T-cell (primary cell): ENCODE data around the gene SGSM1. TPM values are rescaled to one million over a fixed set of nuclear protein-coding genes. Genes with fewer than 3 reads are reported as not detected.
A peak's percentile ranks its signal among the peaks of the same experiment; 100 is the strongest.
"Not testable (repeated sequence)": the region's sequence is repeated elsewhere in the genome, so short reads cannot be mapped to it uniquely, and the experiment has no call there.

Source experiments
- ATAC-seq, 4 experiments: fragments of 200-7000 bp in 3 of 4; fragments of 150-1000 bp in 1 of 4; cut with Tn5 transposase; replicated peaks in 1 of 4; 1 replicate in 3 of 4; 2 replicates in 1 of 4; pipeline ENCODE4 v1.10.0; 2021; ENCODE audit warnings: moderate library complexity in 3 of 4, mild to moderate bottlenecking in 2 of 4, moderate number of reproducible peaks in 1 of 4
- CTCF ChIA-PET, 2 donors: fragments of 300-600 bp; sonication (Branson Sonifier 250); formaldehyde crosslinking; loops; one replicate each; lab custom pipeline; 2022; ENCODE audit warnings: antibody characterized with exemption in 2 of 2; lab: Charles Lee
- POLR2A ChIA-PET, 2 donors: fragments of 300-600 bp; sonication (Branson Sonifier 250); formaldehyde crosslinking; loops; one replicate each; lab custom pipeline; 2022; ENCODE audit warnings: antibody characterized with exemption in 2 of 2; lab: Charles Lee
- DNase-seq, 35 experiments: peaks; one replicate each; pipeline versions ENCODE4 v3.0.0 to v3.0.0-alpha.2; 2013 to 2023
- H3K27ac ChIP-seq: one replicate; pipeline ENCODE4 v1.5.1; 2013; ENCODE audit warnings: low read length
- H3K27me3 ChIP-seq, 2 experiments: replicated peaks in 1 of 2; 1 replicate in 1 of 2; 2 replicates in 1 of 2; pipeline versions ENCODE4 v1.6.1 to v1.7.0; 2013; ENCODE audit warnings: low read length in 1 of 2, mixed read lengths in 1 of 2; ENCODE audit not compliant: control insufficient read depth in 2 of 2, insufficient read depth in 2 of 2; ENCODE audit errors: extremely low read depth in 1 of 2
- H3K36me3 ChIP-seq, 2 donors: 1 replicate in 1 of 2; 2 replicates in 1 of 2; pipeline versions ENCODE4 v1.6.1 to v1.7.0; 2013; ENCODE audit warnings: low read length in 1 of 2; ENCODE audit not compliant: control insufficient read depth in 2 of 2, insufficient read depth in 1 of 2; ENCODE audit errors: extremely low read depth in 1 of 2
- H3K4me1 ChIP-seq, 2 experiments: 1 replicate in 1 of 2; 2 replicates in 1 of 2; pipeline versions ENCODE4 v1.6.1 to v1.7.0; 2013; ENCODE audit warnings: low read length in 2 of 2, mixed read lengths in 1 of 2; ENCODE audit not compliant: insufficient read depth in 2 of 2, control insufficient read depth in 1 of 2; ENCODE audit errors: extremely low read depth in 1 of 2
- H3K4me3 ChIP-seq, 2 donors: 1 replicate in 1 of 2; 2 replicates in 1 of 2; pipeline versions ENCODE4 v1.5.1 to v1.7.0; 2013; ENCODE audit warnings: mild to moderate bottlenecking in 2 of 2, low read length in 1 of 2, moderate library complexity in 1 of 2; ENCODE audit not compliant: control insufficient read depth in 1 of 2; ENCODE audit errors: extremely low read depth in 1 of 2
- H3K9me3 ChIP-seq: 2 replicates; pipeline ENCODE4 v1.7.0; 2013
- H3K27ac Mint-ChIP-seq, 2 donors: one replicate each; pipeline ENCODE4 v1.8.0; 2020 to 2021; ENCODE audit warnings: mild to moderate bottlenecking in 2 of 2, mixed read lengths in 2 of 2
- H3K27me3 Mint-ChIP-seq, 2 donors: one replicate each; pipeline ENCODE4 v1.8.0; 2021 to 2022; ENCODE audit warnings: mixed read lengths in 2 of 2
- H3K36me3 Mint-ChIP-seq: one replicate; pipeline ENCODE4 v1.8.0; 2021; ENCODE audit warnings: mixed read lengths
- H3K4me1 Mint-ChIP-seq, 3 donors: one replicate each; pipeline ENCODE4 v1.8.0; 2020 to 2022; ENCODE audit warnings: mixed read lengths in 3 of 3, mild to moderate bottlenecking in 1 of 3
- H3K4me3 Mint-ChIP-seq, 3 donors: one replicate each; pipeline ENCODE4 v1.8.0; 2020 to 2022; ENCODE audit warnings: mild to moderate bottlenecking in 3 of 3, mixed read lengths in 3 of 3, moderate library complexity in 3 of 3
- H3K9me3 Mint-ChIP-seq, 3 donors: one replicate each; pipeline ENCODE4 v1.8.0; 2020 to 2022; ENCODE audit warnings: mixed read lengths in 3 of 3
- WGBS: methylation state at CpG from one replicate; pipeline ENCODE4 v1.1.5; 2013; ENCODE audit warnings: missing lambda C conversion rate; ENCODE audit not compliant: insufficient coverage; 5-methylcytosine and 5-hydroxymethylcytosine counted together
- total RNA-seq, 35 experiments: library from RNA in 6 of 35; stranded (reverse) in 6 of 35; fragments of 120-200 nt in 1 of 35; gene quantifications; one replicate each; pipeline versions ENCODE4 v1.2.1 to v1.2.4 and lab custom pipeline; 2013 to 2026

SGSM1 gene
- total RNA-seq, 5 donors from 2014 or later (not counting 1 experiment from before 2014, with no cell fraction given): 0.82 to 2.1 (median 1.7) TPM

DNA sequence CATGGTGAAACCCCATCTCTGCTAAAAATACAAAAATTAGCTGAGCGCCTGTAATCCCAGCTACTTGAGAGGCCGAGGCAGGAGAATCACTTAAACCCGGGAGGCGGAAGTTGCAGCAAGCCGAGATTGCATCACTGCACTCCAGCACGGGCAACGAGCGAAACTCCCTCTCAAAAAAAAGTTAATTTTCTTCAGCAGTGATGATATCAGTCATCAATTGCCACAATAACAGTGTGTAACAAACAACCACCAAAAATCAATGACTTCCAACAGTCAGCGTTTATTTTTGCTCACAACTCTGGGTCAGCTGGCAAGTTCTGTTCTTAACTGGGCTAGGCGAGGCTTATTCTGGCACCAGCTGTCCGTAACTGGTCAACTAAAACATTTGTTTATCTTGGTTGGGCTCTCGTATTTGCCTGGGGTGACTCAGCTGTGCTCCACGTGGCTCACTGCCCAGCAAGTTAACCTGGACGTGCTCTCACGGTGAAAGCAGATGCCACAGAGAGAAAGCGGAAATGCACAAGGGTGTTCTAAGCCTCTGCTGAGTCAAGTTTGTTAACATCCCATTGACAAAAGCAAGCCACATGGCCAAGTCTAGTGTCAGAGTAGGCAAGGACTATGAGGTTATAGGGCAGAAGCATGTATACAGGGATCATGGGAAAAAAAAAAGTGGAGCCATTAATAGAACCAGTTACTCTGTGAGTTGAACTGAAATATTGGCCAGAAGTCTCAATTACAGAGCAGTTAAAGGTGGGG lies 88.4 kb downstream of the SGSM1 start:
- Histone ChIP-seq H3K4me3 (no peak overlapping the region), H3K36me3 (no peaks in the 10 kb centered on the region), H3K27me3 (peaks cover 0 to 3% of the 10 kb centered on the region in 2 experiments), H3K27ac (no peak overlapping the region), H3K4me1 (no peaks in the 10 kb centered on the region), H3K9me3 (no peaks in the 10 kb centered on the region)
- CTCF ChIA-PET: no interaction called here
- DNase-seq: no peak
- Mint-ChIP-seq H3K4me3 (no peak overlapping the region), H3K27me3 (peaks cover 0 to 7% of the 10 kb centered on the region in 2 donors), H3K9me3 (no peaks in the 10 kb centered on the region), H3K36me3 (peaks cover 3% of the 10 kb centered on the region), H3K27ac (no peak overlapping the region), H3K4me1 (peaks cover 0 to 5% (median 0%) of the 10 kb centered on the region in 3 donors)
- no peak for ATAC-seq
- WGBS: 80% methylated on average over 16 of the region's 16 CpGs
- POLR2A ChIA-PET: interaction anchor here in 1 of 2 donors (0.7 kb wide), 1 partner anchor 574 kb away, joined by 5 read pairs; no protein-coding TSS in a partner anchor

DNA sequence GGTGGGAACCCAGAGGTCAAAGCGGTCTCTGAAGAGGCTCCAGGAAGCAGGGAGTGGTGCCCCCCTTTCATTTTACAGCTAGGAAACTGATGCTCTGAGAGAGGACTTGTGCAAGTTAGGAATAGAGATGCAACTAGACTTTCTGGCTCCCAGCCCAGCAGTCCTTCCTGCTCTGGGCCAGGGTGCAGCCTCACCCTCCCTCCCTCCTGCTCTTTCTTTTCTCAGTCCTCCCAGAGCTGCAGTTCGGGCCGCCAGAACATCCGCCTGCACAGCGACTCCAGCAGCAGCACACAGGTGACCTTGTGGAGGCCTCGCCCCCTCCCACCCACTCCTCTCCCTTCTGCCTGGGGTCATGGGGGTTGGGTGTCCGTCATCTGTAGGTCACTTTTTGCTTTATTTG lies 89.0 kb downstream of the SGSM1 start:
- H3K27ac Mint-ChIP-seq: no peak overlapping the region
- peaks cover 0 to 7% of the 10 kb centered on the region in 2 donors for H3K27me3 Mint-ChIP-seq
- Histone ChIP-seq H3K27ac (no peak overlapping the region), H3K27me3 (peaks cover 0 to 3% of the 10 kb centered on the region in 2 experiments), H3K9me3 (no peaks in the 10 kb centered on the region), H3K4me1 (no peaks in the 10 kb centered on the region), H3K36me3 (no peaks in the 10 kb centered on the region), H3K4me3 (no peak overlapping the region)
- H3K9me3 Mint-ChIP-seq: no peaks in the 10 kb centered on the region
- H3K4me1 Mint-ChIP-seq: peaks cover 0 to 5% (median 0%) of the 10 kb centered on the region in 3 donors
- 47% methylated on average over 5 of the region's 7 CpGs for WGBS
- no peak overlapping the region for H3K4me3 Mint-ChIP-seq
- ChIA-PET POLR2A (interaction anchor here in 1 of 2 donors (0.7 kb wide), 1 partner anchor 574 kb away, joined by 5 read pairs; no protein-coding TSS in a partner anchor), CTCF (no interaction called here)
- DNase-seq (no peak), ATAC-seq (peak in 1 of 4 experiments; percentile 33)
- H3K36me3 Mint-ChIP-seq: peaks cover 3% of the 10 kb centered on the region

DNA sequence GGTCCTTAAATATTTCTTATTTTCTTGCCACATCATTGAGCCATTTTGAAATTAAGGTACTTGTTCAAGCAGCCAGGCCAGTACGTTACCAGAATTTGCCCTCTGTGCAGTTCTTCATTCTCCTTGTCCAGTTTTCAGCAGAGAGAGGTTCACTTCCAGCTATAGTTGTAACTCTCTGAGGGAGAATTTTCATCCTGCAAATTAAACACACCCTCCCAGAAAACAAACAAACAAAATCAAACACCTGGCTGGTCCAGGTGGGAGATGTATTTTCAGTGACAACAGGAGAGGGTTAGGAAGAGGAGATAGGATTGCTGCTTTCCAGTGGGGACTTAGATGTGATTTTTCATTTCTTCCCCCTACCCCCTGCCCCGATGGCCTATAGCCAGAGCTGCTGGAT lies 95.4 kb downstream of the SGSM1 start:
- WGBS: no CpG with 5 or more reads among the region's 2 CpGs
- CTCF ChIA-PET: no interaction called here
- Histone ChIP-seq H3K27ac (no peak overlapping the region), H3K36me3 (no peaks in the 10 kb centered on the region), H3K4me1 (no peaks in the 10 kb centered on the region), H3K27me3 (peaks cover 0 to 2% of the 10 kb centered on the region in 2 experiments), H3K4me3 (no peak overlapping the region), H3K9me3 (no peaks in the 10 kb centered on the region)
- POLR2A ChIA-PET: no interaction called here
- Mint-ChIP-seq H3K4me1 (no peaks in the 10 kb centered on the region), H3K27me3 (no peaks in the 10 kb centered on the region), H3K36me3 (peaks cover 28% of the 10 kb centered on the region), H3K27ac (no peak overlapping the region), H3K4me3 (no peak overlapping the region), H3K9me3 (peaks cover 7 to 19% (median 16%) of the 10 kb centered on the region in 3 donors)
- ATAC-seq: no peak
- DNase-seq: no peak

DNA sequence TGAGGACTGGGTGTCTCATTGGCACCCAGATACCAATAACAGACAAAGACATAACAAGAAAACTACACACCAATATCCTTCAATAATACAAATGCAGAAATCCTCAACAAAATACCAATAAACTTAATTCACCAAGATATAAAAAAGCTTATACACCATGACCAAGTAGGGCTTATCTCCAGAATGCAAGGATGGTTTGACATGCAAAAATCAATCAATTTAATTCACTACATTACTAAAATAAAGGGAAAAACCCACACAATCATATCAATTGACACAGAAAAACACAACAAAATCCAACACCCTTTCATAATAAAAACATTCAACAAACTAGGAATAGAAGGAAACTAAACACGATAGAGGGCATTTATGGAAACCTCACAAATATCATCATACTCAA lies 99.9 kb downstream of the SGSM1 start:
- H3K36me3 Mint-ChIP-seq: peaks cover 38% of the 10 kb centered on the region
- CTCF ChIA-PET: interaction anchor here in 1 of 2 donors (0.7 kb wide), 1 partner anchor 15 kb away, joined by 3 read pairs; no protein-coding TSS in a partner anchor
- no peaks in the 10 kb centered on the region for H3K36me3 ChIP-seq
- no peak for DNase-seq
- no CpG with 5 or more reads among the region's 1 CpG for WGBS
- H3K27me3 ChIP-seq: peaks cover 0 to 2% of the 10 kb centered on the region in 2 experiments
- H3K27ac ChIP-seq: no peak overlapping the region
- ATAC-seq: no peak
- H3K9me3 Mint-ChIP-seq: peaks cover 10 to 23% (median 16%) of the 10 kb centered on the region in 3 donors
- H3K27me3 Mint-ChIP-seq: no peaks in the 10 kb centered on the region
- no peak overlapping the region for H3K4me3 Mint-ChIP-seq
- no peaks in the 10 kb centered on the region for H3K9me3 ChIP-seq
- no peaks in the 10 kb centered on the region for H3K4me1 ChIP-seq
- POLR2A ChIA-PET: no interaction called here
- no peaks in the 10 kb centered on the region for H3K4me1 Mint-ChIP-seq
- H3K27ac Mint-ChIP-seq: no peak overlapping the region
- H3K4me3 ChIP-seq: no peak overlapping the region

DNA sequence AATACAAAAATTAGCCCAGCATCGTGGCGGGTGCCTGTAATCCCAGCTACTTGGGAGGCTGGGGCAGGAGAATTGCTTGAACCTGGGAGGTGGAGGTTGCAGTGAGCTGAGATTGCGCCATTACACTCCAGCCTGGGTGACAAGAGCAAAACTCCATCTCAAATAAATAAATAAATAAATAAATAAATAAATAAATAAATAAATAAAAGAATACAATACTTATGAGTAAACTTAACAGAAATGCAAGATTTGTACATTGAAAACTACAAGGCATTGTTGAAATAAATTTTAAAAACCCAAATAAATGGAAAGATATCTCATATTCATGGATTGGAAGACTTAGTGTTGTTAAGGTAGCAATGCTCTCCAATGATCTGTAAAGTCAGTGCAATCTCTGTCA lies 101.1 kb downstream of the SGSM1 start:
- POLR2A ChIA-PET, CTCF ChIA-PET, H3K27ac Mint-ChIP-seq, H3K4me1 ChIP-seq, ATAC-seq, H3K27me3 ChIP-seq, H3K27ac ChIP-seq, H3K36me3 ChIP-seq, H3K4me3 ChIP-seq, H3K4me1 Mint-ChIP-seq, H3K9me3 ChIP-seq, H3K27me3 Mint-ChIP-seq, H3K4me3 Mint-ChIP-seq, DNase-seq: not testable (repeated sequence)
- no CpG with 5 or more reads among the region's 3 CpGs for WGBS
- H3K36me3 Mint-ChIP-seq: peaks cover 31% of the 10 kb centered on the region
- peaks cover 10 to 23% (median 16%) of the 10 kb centered on the region in 3 donors for H3K9me3 Mint-ChIP-seq

DNA sequence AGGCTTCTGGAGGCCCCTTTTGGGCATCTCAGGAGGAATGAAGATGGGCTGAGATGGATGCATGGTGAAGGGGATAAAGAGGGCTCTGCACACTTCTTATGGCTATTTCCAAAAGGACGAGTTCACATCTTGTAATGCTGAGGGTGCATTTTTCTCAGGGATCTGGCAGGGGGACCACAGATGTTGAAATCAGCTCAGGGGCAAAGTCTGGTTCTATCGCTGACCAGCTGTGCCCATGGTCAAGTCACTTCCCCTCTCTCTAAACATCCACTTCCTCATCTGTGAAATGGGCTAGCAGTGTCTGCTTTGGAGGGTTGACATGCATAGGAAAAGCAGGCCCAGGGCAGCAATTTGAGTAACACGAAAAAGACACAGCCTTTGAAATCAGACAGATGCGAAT lies 114.0 kb downstream of the SGSM1 start:
- Histone ChIP-seq H3K27me3 (peaks cover 0 to 3% of the 10 kb centered on the region in 2 experiments), H3K9me3 (no peaks in the 10 kb centered on the region), H3K27ac (no peak overlapping the region), H3K36me3 (no peaks in the 10 kb centered on the region), H3K4me3 (no peak overlapping the region), H3K4me1 (no peaks in the 10 kb centered on the region)
- no peak for DNase-seq
- no peaks in the 10 kb centered on the region for H3K27me3 Mint-ChIP-seq
- ChIA-PET CTCF (no interaction called here), POLR2A (no interaction called here)
- H3K9me3 Mint-ChIP-seq: no peaks in the 10 kb centered on the region
- H3K27ac Mint-ChIP-seq: no peak overlapping the region
- WGBS: no CpG with 5 or more reads among the region's 4 CpGs
- H3K4me3 Mint-ChIP-seq: no peak overlapping the region
- H3K36me3 Mint-ChIP-seq: peaks cover 7% of the 10 kb centered on the region
- ATAC-seq: no peak
- H3K4me1 Mint-ChIP-seq: no peaks in the 10 kb centered on the region
